Cardiac muscle cell (in vitro differentiated cells and primary cell): ENCODE measurements around the gene TMEM178A. TPM values are rescaled to one million over a fixed set of nuclear protein-coding genes. Genes with fewer than 3 reads are reported as not detected.

Source experiments
- DNase-seq, 2 donors: peaks; one replicate each; pipeline versions ENCODE4 v3.0.0 to v3.0.0-alpha.2; 2010 to 2017; ENCODE audit warnings: low read depth in 1 of 2, low spot score in 1 of 2
- H3K27ac ChIP-seq: fragments of 200-600 bp; sonication (generic); 2 replicates; pipeline ENCODE4 v1.5.1; 2016
- H3K27me3 ChIP-seq: fragments of 200-600 bp; sonication (generic); 2 replicates; pipeline ENCODE4 v1.6.0; 2016; ENCODE audit warnings: control low read depth
- H3K36me3 ChIP-seq: fragments of 200-600 bp; sonication (generic); 2 replicates; pipeline ENCODE4 v1.5.1; 2016; ENCODE audit warnings: control low read depth
- H3K4me1 ChIP-seq: fragments of 200-600 bp; sonication (generic); 2 replicates; pipeline ENCODE4 v1.8.1; 2017; ENCODE audit warnings: low read depth, mild to moderate bottlenecking, mixed run types
- H3K4me3 ChIP-seq: fragments of 200-600 bp; sonication (generic); 2 replicates; pipeline ENCODE4 v1.5.1; 2016; ENCODE audit warnings: mild to moderate bottlenecking
- H3K9me3 ChIP-seq: fragments of 200-600 bp; sonication (generic); 2 replicates; pipeline ENCODE4 v1.5.1; 2017; ENCODE audit warnings: low read depth, mild to moderate bottlenecking, control low read depth
- CTCF ChIP-seq: IDR thresholded peaks from 2 replicates; pipeline ENCODE4 v1.5.1; 2012; ENCODE audit warnings: low read depth, mild to moderate bottlenecking, low read length
- polyA plus RNA-seq: library from polyadenylated mRNA; unstranded; fragments of >200 nt; fragmentation: Nextera tagmentation; extraction: Ambion mirVana; gene quantifications from 2 replicates; pipeline ENCODE4 v1.2.1, GENCODE V29; 2016
- total RNA-seq: library from RNA; depleted of rRNA; stranded (reverse); fragments of >200 nt; gene quantifications from 2 replicates; pipeline ENCODE4 v1.2.3, GENCODE V29; 2016

TMEM178A gene
- total and polyA plus RNA-seq, 2 experiments from 2014 or later, result 13.4 to 22.5 TPM

DNA sequence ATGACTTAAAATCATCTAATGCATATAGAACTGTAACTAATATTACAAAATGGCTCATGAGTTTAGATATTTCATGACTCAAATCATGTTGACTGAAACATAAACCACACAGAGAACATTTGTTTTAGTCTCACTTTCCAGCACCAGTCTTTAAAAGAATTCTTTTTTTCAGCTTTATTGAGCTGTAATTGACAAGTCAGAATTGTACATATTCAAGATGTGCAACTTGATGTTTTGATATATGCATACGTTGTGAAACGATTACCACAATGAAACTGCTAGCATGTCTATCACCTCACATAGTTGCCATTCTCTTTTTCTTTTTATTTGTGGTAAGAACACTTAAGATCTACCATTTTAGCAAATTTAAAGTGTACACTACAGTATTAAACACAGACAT is 25.0 kb upstream of the TMEM178A start:
- TF ChIP-seq CTCF, result no peak
- no peak overlapping the region for H3K4me3 ChIP-seq

DNA sequence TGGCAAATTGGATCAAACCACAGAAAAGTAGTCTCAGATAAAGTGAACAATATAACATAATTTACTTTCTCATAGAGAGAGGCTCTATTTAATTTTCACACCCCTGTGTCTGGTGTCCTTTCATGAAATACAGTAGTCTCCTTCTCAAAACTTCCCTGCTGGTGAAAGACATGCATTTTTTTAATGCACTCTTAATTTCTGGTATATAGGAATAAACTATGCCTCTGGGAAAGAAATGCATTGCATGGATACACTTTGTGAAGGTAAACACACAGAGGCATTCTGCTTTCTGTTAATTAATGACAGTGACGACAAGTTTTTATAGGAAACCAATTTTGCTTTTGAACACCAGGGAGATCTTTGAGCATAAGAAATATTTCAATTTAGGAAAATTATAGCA is 24.1 kb upstream of the TMEM178A start:
- H3K4me3 ChIP-seq, result no peak overlapping the region
- H3K36me3 ChIP-seq, result no peaks in the 10 kb centered on the region
- TF ChIP-seq CTCF, result no peak
- no peaks in the 10 kb centered on the region for H3K27me3 ChIP-seq
- no peak for DNase-seq
- no peak overlapping the region for H3K27ac ChIP-seq
- H3K4me1 ChIP-seq, result no peaks in the 10 kb centered on the region
- no peaks in the 10 kb centered on the region for H3K9me3 ChIP-seq

More for the DNA sequence above, 25.0 kb upstream of the TMEM178A start:
- Histone ChIP-seq H3K36me3 (no peaks in the 10 kb centered on the region), H3K27ac (no peak overlapping the region), H3K9me3 (no peaks in the 10 kb centered on the region), H3K27me3 (no peaks in the 10 kb centered on the region), H3K4me1 (no peaks in the 10 kb centered on the region)
- no peak for DNase-seq

GRCh38 chr2:39642051-39642718 is 23.5 kb upstream of the TMEM178A start:
- no peak overlapping the region for H3K4me3 ChIP-seq
- no peaks in the 10 kb centered on the region for H3K9me3 ChIP-seq
- no peaks in the 10 kb centered on the region for H3K4me1 ChIP-seq
- H3K36me3 ChIP-seq, result no peaks in the 10 kb centered on the region
- H3K27ac ChIP-seq, result no peak overlapping the region
- no peak for TF ChIP-seq CTCF
- peak; percentile 7 to 84 for DNase-seq
- no peaks in the 10 kb centered on the region for H3K27me3 ChIP-seq

GRCh38 chr2:39645826-39646225 is 19.9 kb upstream of the TMEM178A start:
- Histone ChIP-seq H3K36me3 (no peaks in the 10 kb centered on the region), H3K4me1 (no peaks in the 10 kb centered on the region), H3K27ac (no peak overlapping the region), H3K9me3 (no peaks in the 10 kb centered on the region), H3K4me3 (no peak overlapping the region), H3K27me3 (no peaks in the 10 kb centered on the region)
- DNase-seq, result no peak
- TF ChIP-seq CTCF, result no peak

- H3K27me3 ChIP-seq, result no peaks in the 10 kb centered on the region
- H3K4me3 ChIP-seq, result no peak overlapping the region
- H3K36me3 ChIP-seq, result no peaks in the 10 kb centered on the region
- no peaks in the 10 kb centered on the region for H3K9me3 ChIP-seq
- no peak overlapping the region for H3K27ac ChIP-seq
- no peaks in the 10 kb centered on the region for H3K4me1 ChIP-seq
- no peak for TF ChIP-seq CTCF
- no peak for DNase-seq
Observed at GRCh38 chr2:39646267-39646666, 19.4 kb upstream of the TMEM178A start.
